GM18499 (cell line): ENCODE data around the gene ZNF652.
"Not testable (repeated sequence)": the region's sequence is repeated elsewhere in the genome, so short reads cannot be mapped to it uniquely, and the experiment has no call there.

Source experiments
- ATAC-seq: cut with Tn5 transposase; IDR thresholded peaks from one replicate; pipeline ENCODE4 v1.9.1; 2021; ENCODE audit warnings: moderate number of reproducible peaks; ENCODE audit not compliant: insufficient read depth, unreplicated experiment

The ZNF652 gene

GRCh38 chr17:49278076-49278475 lies 84.0 kb downstream of the ZNF652 start:
- ATAC-seq, result no peak

- ATAC-seq, result no peak
These were observed 84.4 kb downstream of the ZNF652 start for GRCh38 chr17:49277638-49278037.

GRCh38 chr17:49275981-49276380 lies 86.1 kb downstream of the ZNF652 start:
- ATAC-seq, result not testable (repeated sequence)

- ATAC-seq, result no peak
These were observed 92.7 kb downstream of the ZNF652 start for GRCh38 chr17:49269356-49269755.

- ATAC-seq, result no peak
These were observed 94.1 kb downstream of the ZNF652 start for GRCh38 chr17:49267912-49268311.

- ATAC-seq, result no peak
These were observed 95.8 kb downstream of the ZNF652 start for GRCh38 chr17:49266233-49266632.

GRCh38 chr17:49261540-49261939 lies 100.5 kb downstream of the ZNF652 start:
- not testable (repeated sequence) for ATAC-seq

- ATAC-seq, result no peak
These were observed 101.2 kb downstream of the ZNF652 start for GRCh38 chr17:49260817-49261291.

- ATAC-seq, result no peak
These were observed 101.8 kb downstream of the ZNF652 start for GRCh38 chr17:49260011-49260816.

GRCh38 chr17:49259663-49260010 lies 102.4 kb downstream of the ZNF652 start:
- no peak for ATAC-seq

- no peak for ATAC-seq
These were observed 103.7 kb downstream of the ZNF652 start for GRCh38 chr17:49258394-49258793.

- ATAC-seq, result no peak
These were observed 106.9 kb downstream of the ZNF652 start for GRCh38 chr17:49255125-49255524.

GRCh38 chr17:49254066-49254465 lies 108.0 kb downstream of the ZNF652 start:
- ATAC-seq, result no peak

- ATAC-seq, result no peak
These were observed 109.8 kb downstream of the ZNF652 start for GRCh38 chr17:49252148-49252695.

- ATAC-seq, result no peak
These were observed 112.0 kb downstream of the ZNF652 start for GRCh38 chr17:49249890-49250522.

- no peak for ATAC-seq
These were observed 112.7 kb downstream of the ZNF652 start for GRCh38 chr17:49249292-49249794.

GRCh38 chr17:49247944-49248343 lies 114.1 kb downstream of the ZNF652 start:
- no peak for ATAC-seq

- no peak for ATAC-seq
These were observed 117.2 kb downstream of the ZNF652 start for GRCh38 chr17:49244839-49245238.
